Esophagus squamous epithelium (tissue), 4 donors: ENCODE results near the gene ARIH2.
A peak's percentile ranks its signal among the peaks of the same experiment; 100 is the strongest.

Experiments
- POLR2A ChIP-seq, 4 donors: fragments of 450-650 bp; IDR thresholded peaks; one replicate each; pipeline ENCODE4 v1.6.1; 2017; ENCODE audit warnings: antibody characterized with exemption in 4 of 4, mild to moderate bottlenecking in 4 of 4, moderate library complexity in 3 of 4
- TF ChIP-seq, protein P1 (sequence below), 6 experiments: fragments of 450-650 bp in 4 of 6; fragments of 200-600 bp in 2 of 6; sonication (generic) in 2 of 6; IDR thresholded peaks; one replicate each; pipeline ENCODE4 v1.5.1; 2016 to 2019; ENCODE audit warnings: antibody characterized with exemption in 6 of 6, mild to moderate bottlenecking in 4 of 6, moderate library complexity in 4 of 6

DNA sequence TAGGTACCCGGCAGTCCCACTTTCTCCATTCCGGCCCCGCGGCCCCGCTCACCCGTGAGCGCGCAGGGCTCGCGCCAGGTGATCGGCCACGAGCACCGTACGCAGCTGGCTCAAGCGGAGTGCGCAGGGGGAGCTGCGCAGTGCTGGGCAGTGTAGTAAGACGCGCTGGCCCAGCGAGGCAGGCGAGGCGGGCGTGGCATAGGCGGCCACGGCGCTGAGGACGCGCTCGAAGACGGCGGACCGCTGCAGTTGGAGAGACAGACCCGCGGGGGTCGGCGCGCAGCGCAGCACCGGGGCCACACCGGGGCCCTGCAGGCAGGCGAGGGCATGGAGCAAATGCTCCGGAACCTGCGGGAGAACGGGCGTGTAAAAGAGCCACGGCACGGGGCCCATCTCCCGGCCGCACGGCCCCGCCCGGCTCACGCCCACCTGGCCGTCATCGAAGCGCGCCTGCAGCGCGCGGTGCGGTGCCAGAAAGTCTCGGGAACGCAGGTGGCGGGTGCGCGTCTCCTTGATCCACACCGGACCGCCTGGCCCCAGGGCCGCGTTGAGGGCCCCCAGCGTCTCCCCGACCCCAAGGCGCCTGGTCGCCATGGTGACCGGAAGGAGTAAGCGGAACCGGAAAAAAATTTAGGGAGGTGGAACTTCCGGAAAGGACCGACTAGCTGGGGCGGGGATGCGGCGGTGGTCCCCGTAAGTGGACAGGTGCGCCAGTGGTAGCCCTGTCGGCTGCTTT lies 99.5 kb downstream of the ARIH2 start, which contains the start of gene DALRD3:
- TF ChIP-seq, protein P1, sequence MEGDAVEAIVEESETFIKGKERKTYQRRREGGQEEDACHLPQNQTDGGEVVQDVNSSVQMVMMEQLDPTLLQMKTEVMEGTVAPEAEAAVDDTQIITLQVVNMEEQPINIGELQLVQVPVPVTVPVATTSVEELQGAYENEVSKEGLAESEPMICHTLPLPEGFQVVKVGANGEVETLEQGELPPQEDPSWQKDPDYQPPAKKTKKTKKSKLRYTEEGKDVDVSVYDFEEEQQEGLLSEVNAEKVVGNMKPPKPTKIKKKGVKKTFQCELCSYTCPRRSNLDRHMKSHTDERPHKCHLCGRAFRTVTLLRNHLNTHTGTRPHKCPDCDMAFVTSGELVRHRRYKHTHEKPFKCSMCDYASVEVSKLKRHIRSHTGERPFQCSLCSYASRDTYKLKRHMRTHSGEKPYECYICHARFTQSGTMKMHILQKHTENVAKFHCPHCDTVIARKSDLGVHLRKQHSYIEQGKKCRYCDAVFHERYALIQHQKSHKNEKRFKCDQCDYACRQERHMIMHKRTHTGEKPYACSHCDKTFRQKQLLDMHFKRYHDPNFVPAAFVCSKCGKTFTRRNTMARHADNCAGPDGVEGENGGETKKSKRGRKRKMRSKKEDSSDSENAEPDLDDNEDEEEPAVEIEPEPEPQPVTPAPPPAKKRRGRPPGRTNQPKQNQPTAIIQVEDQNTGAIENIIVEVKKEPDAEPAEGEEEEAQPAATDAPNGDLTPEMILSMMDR (IDR thresholded peaks at IDR 0.05), result peak in 1 of 6 experiments; percentile 11
- peak in 2 of 4 donors; percentile 46 to 56 for TF ChIP-seq POLR2A (IDR thresholded peaks at IDR 0.05)
